WI38 (cell line): ENCODE data around the gene CALY.

Experiments used
- H3K4me3 ChIP-seq: 2 replicates; pipeline ENCODE4 v1.5.1; 2011; ENCODE audit warnings: low read depth, mild to moderate bottlenecking, control low read depth, low read length
- TF ChIP-seq, protein P1 (sequence below): IDR thresholded peaks from 2 replicates; pipeline ENCODE4 v1.5.1; 2012; ENCODE audit warnings: low read depth, mild to moderate bottlenecking, control low read depth, low read length

CALY gene

DNA sequence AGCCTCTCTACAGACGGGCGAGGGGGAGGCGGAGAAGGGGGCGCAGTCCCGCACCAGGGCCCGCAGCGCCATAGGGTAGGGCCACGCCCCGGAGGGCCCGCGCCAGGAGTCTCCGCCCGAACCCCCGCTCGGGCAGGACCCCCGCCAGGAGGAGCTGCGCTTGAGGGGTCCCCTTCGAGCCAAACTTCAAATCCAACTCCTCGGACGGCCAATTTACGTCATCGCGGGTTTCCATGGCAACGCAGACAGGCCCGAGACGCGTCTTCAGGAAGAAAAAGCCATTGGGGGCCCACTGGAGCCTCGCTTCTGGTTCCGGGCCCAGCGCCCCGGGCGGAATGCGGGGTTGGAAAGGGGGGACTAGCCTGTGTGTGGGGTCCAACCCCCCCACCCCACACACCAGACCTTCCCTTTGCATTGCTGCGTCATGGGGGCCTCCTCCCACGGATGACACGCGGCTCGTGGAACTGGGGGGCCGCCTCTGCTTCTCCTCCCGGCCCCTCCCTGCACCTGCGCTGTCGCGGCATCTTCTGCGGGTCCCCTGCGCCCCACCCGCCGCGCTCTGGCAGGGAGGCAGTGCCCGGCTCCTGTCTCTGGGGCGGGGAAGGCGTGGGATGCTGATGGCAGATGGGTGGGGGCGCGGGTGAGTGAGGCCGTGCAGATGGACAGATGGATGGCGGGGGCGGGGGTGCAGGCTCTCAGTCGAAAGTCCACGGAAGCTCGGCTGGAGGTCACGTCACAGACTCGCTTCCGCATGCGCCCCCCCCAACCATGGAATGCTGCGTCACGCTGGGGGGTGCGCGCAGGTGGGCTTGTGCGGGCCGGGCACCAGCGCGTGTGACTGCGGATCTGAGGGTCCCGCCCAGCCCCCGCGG is 1.2 kb downstream of the CALY start:
- TF ChIP-seq, protein P1, sequence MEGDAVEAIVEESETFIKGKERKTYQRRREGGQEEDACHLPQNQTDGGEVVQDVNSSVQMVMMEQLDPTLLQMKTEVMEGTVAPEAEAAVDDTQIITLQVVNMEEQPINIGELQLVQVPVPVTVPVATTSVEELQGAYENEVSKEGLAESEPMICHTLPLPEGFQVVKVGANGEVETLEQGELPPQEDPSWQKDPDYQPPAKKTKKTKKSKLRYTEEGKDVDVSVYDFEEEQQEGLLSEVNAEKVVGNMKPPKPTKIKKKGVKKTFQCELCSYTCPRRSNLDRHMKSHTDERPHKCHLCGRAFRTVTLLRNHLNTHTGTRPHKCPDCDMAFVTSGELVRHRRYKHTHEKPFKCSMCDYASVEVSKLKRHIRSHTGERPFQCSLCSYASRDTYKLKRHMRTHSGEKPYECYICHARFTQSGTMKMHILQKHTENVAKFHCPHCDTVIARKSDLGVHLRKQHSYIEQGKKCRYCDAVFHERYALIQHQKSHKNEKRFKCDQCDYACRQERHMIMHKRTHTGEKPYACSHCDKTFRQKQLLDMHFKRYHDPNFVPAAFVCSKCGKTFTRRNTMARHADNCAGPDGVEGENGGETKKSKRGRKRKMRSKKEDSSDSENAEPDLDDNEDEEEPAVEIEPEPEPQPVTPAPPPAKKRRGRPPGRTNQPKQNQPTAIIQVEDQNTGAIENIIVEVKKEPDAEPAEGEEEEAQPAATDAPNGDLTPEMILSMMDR: no peak
- H3K4me3 ChIP-seq: peak overlapping the region; percentile 43

DNA sequence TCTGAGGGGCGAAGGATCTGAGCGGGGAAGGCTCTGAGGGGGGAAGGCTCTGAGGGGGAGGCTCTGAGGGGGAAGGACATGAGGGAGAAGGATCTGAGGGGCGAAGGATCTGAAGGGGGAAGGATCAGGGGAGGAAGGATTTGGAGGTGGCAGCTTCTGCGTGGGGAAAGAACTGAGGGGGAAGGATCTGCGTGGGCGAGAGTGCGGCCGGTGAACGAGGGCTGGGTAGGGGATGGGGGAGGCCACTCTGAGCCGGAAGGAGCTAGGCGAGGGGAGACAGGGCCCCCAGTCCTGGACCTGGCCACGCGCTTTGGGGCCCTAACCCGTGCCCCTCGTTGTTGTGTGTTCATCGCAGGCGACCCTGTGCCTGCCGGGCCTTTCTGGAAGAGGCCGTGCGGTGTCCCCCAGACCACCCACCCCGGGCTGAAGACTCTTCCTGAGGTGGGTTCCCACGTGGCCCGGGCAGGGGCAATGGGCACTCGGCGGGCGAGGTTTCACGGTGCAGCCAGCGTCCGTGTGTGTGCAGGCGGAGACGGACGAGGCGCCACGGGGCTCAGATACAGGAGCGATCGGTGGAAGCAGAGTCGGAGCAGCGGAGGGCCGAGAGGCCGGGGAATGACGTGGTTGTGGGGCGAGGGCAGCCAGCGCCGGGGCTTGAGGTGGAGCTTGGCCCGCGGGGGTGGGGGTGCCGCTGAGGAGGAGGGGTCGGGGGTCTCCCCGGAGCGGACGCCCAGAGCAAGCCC is 2.0 kb downstream of the CALY start:
- peak overlapping the region; percentile 43 for H3K4me3 ChIP-seq
- TF ChIP-seq, protein P1: no peak

DNA sequence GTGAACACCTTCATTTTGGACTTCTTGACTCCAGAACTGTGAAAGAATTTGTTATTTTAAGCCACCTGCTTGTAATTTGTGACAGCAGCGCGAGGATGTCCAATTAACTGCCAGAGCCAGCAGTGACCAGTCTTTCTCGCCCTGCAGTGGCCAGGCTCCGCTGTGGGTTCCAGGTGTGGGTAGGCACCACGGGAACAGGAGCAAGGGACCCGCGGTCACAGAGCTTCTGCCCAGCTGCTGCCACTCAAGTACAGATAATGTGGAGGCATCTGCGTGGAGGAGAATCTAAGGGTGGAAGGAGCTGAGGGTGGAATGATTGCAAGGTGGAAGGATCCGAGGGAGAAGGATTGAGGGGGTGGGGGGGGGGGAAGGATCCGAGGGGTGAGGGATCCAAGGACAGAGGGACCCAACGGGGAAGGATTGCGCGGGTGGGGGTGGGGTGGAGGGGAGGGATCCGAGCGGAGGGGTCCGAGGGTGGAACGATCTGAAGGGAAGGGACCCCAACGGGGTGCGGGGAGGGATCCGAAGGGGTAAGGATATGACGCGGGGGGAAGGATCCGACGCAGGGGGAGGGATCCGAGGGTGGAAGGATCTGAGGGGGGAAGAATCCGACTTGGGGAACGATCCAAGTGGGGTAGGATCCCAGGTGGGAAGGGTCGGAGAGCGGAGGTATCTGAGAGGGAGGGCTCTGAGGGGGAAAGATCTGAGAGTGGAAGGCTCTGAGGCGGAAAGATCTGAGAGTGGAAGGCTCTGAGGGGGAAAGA is 3.6 kb downstream of the CALY start:
- TF ChIP-seq, protein P1: no peak
- no peak overlapping the region for H3K4me3 ChIP-seq

DNA sequence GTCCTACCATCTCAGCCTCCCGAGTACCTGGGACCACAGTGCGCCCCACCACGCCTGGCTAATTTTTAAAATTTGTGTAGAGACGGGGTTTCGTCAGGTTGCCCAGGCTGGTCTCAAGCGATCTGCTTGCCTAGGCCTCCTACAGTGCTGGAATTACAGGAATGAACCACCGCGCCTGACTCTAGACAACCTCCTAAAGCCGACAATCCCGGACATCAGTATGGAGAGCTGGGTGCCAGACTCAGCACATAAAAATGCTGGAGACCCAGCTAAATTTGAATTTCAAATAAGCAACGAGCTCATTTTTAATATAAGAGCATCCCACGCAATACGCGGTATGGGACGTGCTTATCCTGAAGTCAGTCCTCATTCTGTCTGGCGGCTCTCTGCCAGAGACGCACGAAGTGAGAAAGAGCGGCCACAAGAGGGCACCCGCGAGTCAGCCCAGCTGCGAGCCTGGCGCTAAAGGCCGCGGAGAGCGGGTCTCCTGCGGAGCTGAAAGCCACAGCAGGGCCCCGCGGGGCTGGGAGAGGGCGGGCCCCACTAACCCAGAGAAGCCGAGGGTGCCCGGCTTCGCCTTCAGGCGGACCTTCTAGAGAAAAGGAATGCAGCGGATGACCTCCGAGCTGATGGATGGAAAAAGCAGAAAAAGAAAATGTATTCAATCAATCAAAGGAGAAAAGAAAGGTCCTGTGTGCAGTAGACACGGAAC is 7.0 kb downstream of the CALY start:
- peak overlapping the region; percentile 27; the same call in 1 of the 2 replicates for H3K4me3 ChIP-seq
- TF ChIP-seq, protein P1: peak; percentile 92

DNA sequence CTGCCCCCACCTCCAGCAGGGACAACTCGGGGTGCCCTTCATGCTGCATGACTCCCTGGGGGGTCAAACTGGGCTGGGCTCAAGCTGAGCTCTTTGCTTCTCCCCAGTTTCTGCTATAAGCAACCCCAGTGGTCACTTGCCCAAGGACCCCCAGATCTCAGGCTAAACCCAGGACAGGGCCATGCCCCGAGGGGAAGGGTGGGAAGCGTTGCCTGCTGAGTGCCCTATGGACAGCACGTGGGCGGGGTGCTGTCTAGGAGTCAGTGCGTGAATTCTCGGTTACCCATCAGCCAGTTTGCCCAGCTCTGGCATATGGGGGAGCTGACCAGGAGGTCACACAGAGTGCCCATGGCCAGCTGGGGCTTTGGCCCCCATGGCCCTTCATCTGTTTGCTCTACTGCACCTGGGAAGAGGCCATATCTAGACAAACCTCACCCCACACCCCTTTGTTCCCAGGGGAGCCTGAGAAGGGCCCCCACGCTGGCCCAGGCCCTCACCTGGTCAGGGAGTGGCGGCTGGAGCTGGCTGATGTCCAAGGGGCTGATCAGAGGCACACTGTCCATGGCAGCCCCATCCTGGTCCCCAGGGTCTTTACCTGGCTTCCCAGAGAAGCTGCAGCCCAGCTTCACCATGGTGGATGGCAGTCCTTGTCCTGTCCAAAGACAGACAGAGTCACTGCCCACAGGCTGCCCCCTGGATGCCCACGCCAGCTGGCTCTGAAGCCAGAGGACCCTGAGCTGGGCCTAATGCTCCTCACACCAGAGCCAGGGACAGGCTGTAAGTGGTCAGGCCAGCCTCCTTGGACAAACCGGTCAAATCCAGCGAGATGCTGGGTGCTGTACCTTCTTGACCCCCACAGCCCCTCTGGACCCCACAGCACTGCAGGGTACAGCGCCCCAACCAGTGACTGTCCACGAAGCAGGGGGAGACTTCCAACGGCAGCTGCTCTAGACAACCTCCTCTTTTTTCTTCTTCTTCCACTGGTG is 8.0 kb downstream of the CALY start:
- TF ChIP-seq, protein P1: no peak
- no peak overlapping the region for H3K4me3 ChIP-seq
